PC-3 (cell line): ENCODE measurements around the gene APBA2. TPM values are rescaled to one million over a fixed set of nuclear protein-coding genes. Genes with fewer than 3 reads are reported as not detected.

Source experiments
- ATAC-seq: fragments of 200-7000 bp; cut with Tn5 transposase; 2 replicates; pipeline ENCODE4 v1.9.1; 2020; ENCODE audit warnings: mild to moderate bottlenecking, moderate library complexity
- BruUV-seq: library from RNA; stranded (reverse); fragments of 400-500 nt; replicated peaks from 2 replicates; lab custom pipeline; 2021; lab: Mats Ljungman, UMichigan
- CTCF ChIA-PET: fragments of 300-600 bp; sonication (Branson Sonifier 250); formaldehyde crosslinking; loops from one replicate; lab custom pipeline; 2022; ENCODE audit warnings: antibody characterized with exemption; lab: Charles Lee
- POLR2A ChIA-PET: fragments of 300-600 bp; sonication (Branson Sonifier 250); formaldehyde crosslinking; loops from one replicate; lab custom pipeline; 2022; ENCODE audit warnings: antibody characterized with exemption; ENCODE audit not compliant: unreplicated experiment; lab: Charles Lee
- DNase-seq: peaks from one replicate; pipeline ENCODE4 v3.0.0-alpha.2; 2015
- H2AFZ ChIP-seq: fragments of 300-600 bp; sonication (generic); 2 replicates; pipeline ENCODE4 v1.6.0; 2016; ENCODE audit warnings: antibody characterized with exemption, low read length
- H3F3A ChIP-seq: fragments of 300-600 bp; sonication (generic); one replicate; pipeline ENCODE4 v1.6.0; 2017; ENCODE audit warnings: antibody characterized with exemption, low read length, control low read depth, mild to moderate bottlenecking; ENCODE audit not compliant: unreplicated experiment
- H3K27ac ChIP-seq: fragments of 300-600 bp; sonication (generic); 2 replicates; pipeline ENCODE4 v1.5.1; 2016; ENCODE audit warnings: mild to moderate bottlenecking, low read length
- H3K27me3 ChIP-seq: fragments of 300-600 bp; sonication (generic); 2 replicates; pipeline ENCODE4 v1.6.1; 2016; ENCODE audit warnings: low read length, mixed read lengths
- H3K36me3 ChIP-seq: fragments of 300-600 bp; sonication (generic); 2 replicates; pipeline ENCODE4 v1.6.1; 2016; ENCODE audit warnings: low read depth, mixed run types, low read length, mixed read lengths
- H3K4me1 ChIP-seq: fragments of 300-600 bp; sonication (generic); 2 replicates; pipeline ENCODE4 v1.5.1; 2016; ENCODE audit warnings: low read length; ENCODE audit not compliant: insufficient read depth
- H3K4me2 ChIP-seq: fragments of 300-600 bp; sonication (generic); 2 replicates; pipeline ENCODE4 v1.6.0; 2016; ENCODE audit warnings: low read length
- H3K4me3 ChIP-seq: fragments of 300-600 bp; sonication (generic); 2 replicates; pipeline ENCODE4 v1.5.1; 2016; ENCODE audit warnings: mild to moderate bottlenecking, low read length, mixed read lengths
- H3K79me2 ChIP-seq: fragments of 300-600 bp; sonication (generic); 2 replicates; pipeline ENCODE4 v1.6.1; 2017; ENCODE audit warnings: low read length, mixed read lengths
- H3K9ac ChIP-seq: fragments of 300-600 bp; sonication (generic); 2 replicates; pipeline ENCODE4 v1.6.0; 2016; ENCODE audit warnings: mild to moderate bottlenecking, low read length
- H3K9me2 ChIP-seq: fragments of 300-600 bp; sonication (generic); replicated peaks from 2 replicates; pipeline ENCODE4 v1.6.1; 2016; ENCODE audit warnings: mixed run types, low read length, mixed read lengths
- H3K9me3 ChIP-seq: fragments of 300-600 bp; sonication (generic); 2 replicates; pipeline ENCODE4 v1.6.1; 2016; ENCODE audit warnings: low read length, mixed read lengths
- H4K20me1 ChIP-seq: fragments of 300-600 bp; sonication (generic); 2 replicates; pipeline ENCODE4 v1.6.1; 2016; ENCODE audit warnings: low read length, mixed read lengths
- EZH2 ChIP-seq: fragments of 300-600 bp; sonication (generic); IDR thresholded peaks from one replicate; pipeline ENCODE4 v1.6.1; 2017; ENCODE audit warnings: antibody characterized with exemption, mild to moderate bottlenecking, low read length; ENCODE audit not compliant: unreplicated experiment
- EZH2phosphoT487 ChIP-seq: fragments of 300-600 bp; sonication (generic); IDR thresholded peaks from 2 replicates; pipeline ENCODE4 v1.6.1; 2018; ENCODE audit warnings: mild to moderate bottlenecking, antibody characterized with exemption, low read length, borderline replicate concordance
- intact Hi-C: fragments of 100-400 bp; cut with micrococcal nuclease; formaldehyde crosslinking; loops from 2 replicates; pipeline ENCODE4 v1.9.0; 2023
- total RNA-seq: library from RNA; depleted of rRNA; stranded (reverse); fragments of >200 nt; gene quantifications from 2 replicates; pipeline ENCODE4 v1.2.3, GENCODE V29; 2014
- TF ChIP-seq, protein P1 (sequence below): fragments of 300-600 bp; sonication (generic); conservative IDR thresholded peaks from 2 replicates; pipeline ENCODE4 v1.5.1; 2017; ENCODE audit warnings: antibody characterized with exemption, low read depth, mild to moderate bottlenecking, low read length

The APBA2 gene
- total RNA-seq, 1 experiment from 2014 or later: 61.7 TPM

- ChIA-PET CTCF (no interaction called here), POLR2A (no interaction called here)
- BruUV-seq: no TSS peak
- Histone ChIP-seq H3F3A (no peaks in the 10 kb centered on the region), H3K9me3 (no peaks in the 10 kb centered on the region), H2AFZ (no peak overlapping the region), H3K9ac (no peak overlapping the region), H3K9me2 (no peaks in the 10 kb centered on the region), H3K4me2 (no peak overlapping the region), H4K20me1 (no peaks in the 10 kb centered on the region), H3K4me1 (no peaks in the 10 kb centered on the region), H3K79me2 (no peaks in the 10 kb centered on the region), H3K4me3 (no peak overlapping the region), H3K27ac (no peak overlapping the region), H3K36me3 (no peaks in the 10 kb centered on the region), H3K27me3 (no peaks in the 10 kb centered on the region)
- ATAC-seq (no peak), DNase-seq (no peak)
- intact Hi-C loops: no loop called here
- TF ChIP-seq EZH2phosphoT487 (no peak), EZH2 (no peak)
- TF ChIP-seq, protein P1, sequence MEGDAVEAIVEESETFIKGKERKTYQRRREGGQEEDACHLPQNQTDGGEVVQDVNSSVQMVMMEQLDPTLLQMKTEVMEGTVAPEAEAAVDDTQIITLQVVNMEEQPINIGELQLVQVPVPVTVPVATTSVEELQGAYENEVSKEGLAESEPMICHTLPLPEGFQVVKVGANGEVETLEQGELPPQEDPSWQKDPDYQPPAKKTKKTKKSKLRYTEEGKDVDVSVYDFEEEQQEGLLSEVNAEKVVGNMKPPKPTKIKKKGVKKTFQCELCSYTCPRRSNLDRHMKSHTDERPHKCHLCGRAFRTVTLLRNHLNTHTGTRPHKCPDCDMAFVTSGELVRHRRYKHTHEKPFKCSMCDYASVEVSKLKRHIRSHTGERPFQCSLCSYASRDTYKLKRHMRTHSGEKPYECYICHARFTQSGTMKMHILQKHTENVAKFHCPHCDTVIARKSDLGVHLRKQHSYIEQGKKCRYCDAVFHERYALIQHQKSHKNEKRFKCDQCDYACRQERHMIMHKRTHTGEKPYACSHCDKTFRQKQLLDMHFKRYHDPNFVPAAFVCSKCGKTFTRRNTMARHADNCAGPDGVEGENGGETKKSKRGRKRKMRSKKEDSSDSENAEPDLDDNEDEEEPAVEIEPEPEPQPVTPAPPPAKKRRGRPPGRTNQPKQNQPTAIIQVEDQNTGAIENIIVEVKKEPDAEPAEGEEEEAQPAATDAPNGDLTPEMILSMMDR: no peak
Observed at GRCh38 chr15:29053006-29053405, 167.2 kb downstream of the APBA2 start.

DNA sequence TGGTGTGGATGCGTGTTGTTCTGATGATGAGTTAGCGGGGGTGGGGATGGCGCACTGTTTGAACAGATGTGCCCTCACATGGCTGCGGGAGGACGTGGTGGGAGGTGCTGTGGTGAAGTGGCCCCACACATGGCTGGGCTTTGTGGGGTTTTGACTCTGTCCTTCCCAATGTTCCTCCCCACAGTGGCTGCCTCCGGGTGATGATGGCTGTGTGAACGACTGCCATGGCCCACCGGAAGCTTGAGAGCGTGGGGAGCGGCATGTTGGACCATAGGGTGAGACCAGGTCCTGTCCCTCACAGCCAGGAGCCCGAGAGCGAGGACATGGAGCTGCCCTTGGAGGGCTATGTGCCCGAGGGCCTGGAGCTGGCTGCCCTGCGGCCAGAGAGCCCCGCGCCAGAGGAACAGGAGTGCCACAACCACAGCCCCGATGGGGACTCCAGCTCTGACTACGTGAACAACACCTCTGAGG is 167.9 kb downstream of the APBA2 start:
- H3K9me3 ChIP-seq: no peaks in the 10 kb centered on the region
- no peak for DNase-seq
- no peak overlapping the region for H3K27ac ChIP-seq
- no peak overlapping the region for H3K9ac ChIP-seq
- ChIA-PET POLR2A (interaction anchor here (0.5 kb wide), 1 partner anchor 177 kb away, joined by 3 read pairs; no protein-coding TSS in a partner anchor), CTCF (no interaction called here)
- no peaks in the 10 kb centered on the region for H3K9me2 ChIP-seq
- no peak overlapping the region for H3K4me2 ChIP-seq
- H3F3A ChIP-seq: no peaks in the 10 kb centered on the region
- no peak for ATAC-seq
- H3K4me1 ChIP-seq: no peaks in the 10 kb centered on the region
- no peak overlapping the region for H3K4me3 ChIP-seq
- no peaks in the 10 kb centered on the region for H3K79me2 ChIP-seq
- no peak overlapping the region for H2AFZ ChIP-seq
- H4K20me1 ChIP-seq: no peaks in the 10 kb centered on the region
- H3K36me3 ChIP-seq: no peaks in the 10 kb centered on the region
- intact Hi-C loops: no loop called here
- TF ChIP-seq EZH2phosphoT487: no peak
- TF ChIP-seq EZH2: no peak
- TF ChIP-seq, protein P1: no peak
- no peaks in the 10 kb centered on the region for H3K27me3 ChIP-seq
- BruUV-seq: no TSS peak

DNA sequence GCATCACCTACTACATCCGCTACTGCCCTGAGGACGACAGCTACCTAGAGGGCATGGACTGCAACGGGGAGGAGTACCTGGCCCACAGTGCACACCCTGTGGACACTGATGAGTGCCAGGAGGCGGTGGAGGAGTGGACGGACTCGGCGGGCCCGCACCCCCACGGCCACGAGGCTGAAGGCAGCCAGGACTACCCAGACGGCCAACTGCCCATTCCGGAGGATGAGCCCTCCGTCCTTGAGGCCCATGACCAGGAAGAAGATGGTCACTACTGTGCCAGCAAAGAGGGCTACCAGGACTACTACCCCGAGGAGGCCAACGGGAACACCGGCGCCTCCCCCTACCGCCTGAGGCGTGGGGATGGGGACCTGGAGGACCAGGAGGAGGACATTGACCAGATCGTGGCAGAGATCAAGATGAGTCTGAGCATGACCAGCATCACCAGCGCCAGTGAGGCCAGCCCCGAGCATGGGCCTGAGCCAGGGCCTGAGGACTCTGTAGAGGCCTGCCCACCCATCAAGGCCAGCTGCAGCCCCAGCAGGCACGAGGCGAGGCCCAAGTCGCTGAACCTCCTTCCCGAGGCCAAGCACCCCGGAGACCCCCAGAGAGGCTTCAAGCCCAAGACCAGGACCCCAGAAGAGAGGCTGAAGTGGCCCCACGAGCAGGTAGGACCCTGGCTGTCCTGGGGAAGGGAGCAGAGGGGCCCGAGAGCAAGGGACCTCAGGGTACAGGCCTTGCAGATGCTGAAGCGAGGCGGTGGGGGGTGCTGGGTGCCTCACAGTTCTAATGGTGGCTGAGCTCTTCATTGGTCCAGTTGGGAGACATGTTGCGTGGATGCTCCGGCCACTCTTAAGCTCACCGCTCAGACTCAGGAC is 168.6 kb downstream of the APBA2 start:
- ChIA-PET CTCF (no interaction called here), POLR2A (no interaction called here)

More for the DNA sequence above, 168.6 kb downstream of the APBA2 start:
- no peak overlapping the region for H3K9ac ChIP-seq
- H3K4me2 ChIP-seq: no peak overlapping the region
- BruUV-seq: no TSS peak
- no peaks in the 10 kb centered on the region for H3K9me3 ChIP-seq
- no peaks in the 10 kb centered on the region for H3K4me1 ChIP-seq
- TF ChIP-seq EZH2 (no peak), EZH2phosphoT487 (no peak)
- TF ChIP-seq, protein P1: no peak
- H4K20me1 ChIP-seq: no peaks in the 10 kb centered on the region
- no peak overlapping the region for H3K4me3 ChIP-seq
- ATAC-seq: no peak
- DNase-seq: no peak
- H3K79me2 ChIP-seq: no peaks in the 10 kb centered on the region
- H3K27me3 ChIP-seq: no peaks in the 10 kb centered on the region
- no peaks in the 10 kb centered on the region for H3K36me3 ChIP-seq
- intact Hi-C loops: no loop called here
- no peaks in the 10 kb centered on the region for H3F3A ChIP-seq
- no peak overlapping the region for H3K27ac ChIP-seq
- H3K9me2 ChIP-seq: no peaks in the 10 kb centered on the region
- H2AFZ ChIP-seq: no peak overlapping the region
